Measurements from ENCODE around the gene CSF1R.

Gene CSF1R

DNA sequence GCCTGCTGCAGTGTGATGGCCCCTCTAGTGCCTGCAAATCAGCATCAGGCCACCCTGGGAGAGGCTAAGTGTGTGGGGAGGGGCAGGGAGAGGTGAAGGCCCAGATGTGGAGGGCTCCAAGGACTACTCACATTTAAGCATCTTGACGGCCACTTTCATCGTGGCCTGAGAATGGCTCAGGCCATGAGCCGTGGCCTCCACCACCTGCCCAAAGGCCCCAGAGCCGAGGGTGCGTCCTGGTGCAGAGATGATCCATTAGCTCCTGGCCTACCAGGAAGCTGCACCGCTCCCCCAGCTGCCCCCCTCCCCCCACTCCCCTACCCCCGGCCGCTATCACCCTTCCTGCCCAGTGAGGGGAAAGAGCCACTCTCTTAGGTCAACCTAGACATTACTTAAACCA is 38.2 kb upstream of the CSF1R start:
- TF ChIP-seq, protein P1, sequence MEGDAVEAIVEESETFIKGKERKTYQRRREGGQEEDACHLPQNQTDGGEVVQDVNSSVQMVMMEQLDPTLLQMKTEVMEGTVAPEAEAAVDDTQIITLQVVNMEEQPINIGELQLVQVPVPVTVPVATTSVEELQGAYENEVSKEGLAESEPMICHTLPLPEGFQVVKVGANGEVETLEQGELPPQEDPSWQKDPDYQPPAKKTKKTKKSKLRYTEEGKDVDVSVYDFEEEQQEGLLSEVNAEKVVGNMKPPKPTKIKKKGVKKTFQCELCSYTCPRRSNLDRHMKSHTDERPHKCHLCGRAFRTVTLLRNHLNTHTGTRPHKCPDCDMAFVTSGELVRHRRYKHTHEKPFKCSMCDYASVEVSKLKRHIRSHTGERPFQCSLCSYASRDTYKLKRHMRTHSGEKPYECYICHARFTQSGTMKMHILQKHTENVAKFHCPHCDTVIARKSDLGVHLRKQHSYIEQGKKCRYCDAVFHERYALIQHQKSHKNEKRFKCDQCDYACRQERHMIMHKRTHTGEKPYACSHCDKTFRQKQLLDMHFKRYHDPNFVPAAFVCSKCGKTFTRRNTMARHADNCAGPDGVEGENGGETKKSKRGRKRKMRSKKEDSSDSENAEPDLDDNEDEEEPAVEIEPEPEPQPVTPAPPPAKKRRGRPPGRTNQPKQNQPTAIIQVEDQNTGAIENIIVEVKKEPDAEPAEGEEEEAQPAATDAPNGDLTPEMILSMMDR (IDR thresholded peaks at IDR 0.05; ENCODE audit: extremely low read depth, missing control alignments) = no peak
- DNase-seq (ENCODE audit: low spot score) = no peak

- TF ChIP-seq, protein P1 (IDR thresholded peaks at IDR 0.05; ENCODE audit: extremely low read depth, missing control alignments) = no peak
- no peak for DNase-seq (ENCODE audit: low spot score)
Measured at GRCh38 chr5:150124111-150124557, 37.8 kb upstream of the CSF1R start.

- TF ChIP-seq, protein P1 (IDR thresholded peaks at IDR 0.05; ENCODE audit: extremely low read depth, missing control alignments) = no peak
- DNase-seq (ENCODE audit: low spot score) = no peak
Measured at GRCh38 chr5:150123542-150123941, 37.2 kb upstream of the CSF1R start.

GRCh38 chr5:150122536-150123481 is 36.5 kb upstream of the CSF1R start:
- DNase-seq (ENCODE audit: low spot score) = no peak
- TF ChIP-seq, protein P1 (IDR thresholded peaks at IDR 0.05; ENCODE audit: extremely low read depth, missing control alignments) = no peak

- peak; percentile 84 for DNase-seq (ENCODE audit: low spot score)
- TF ChIP-seq, protein P1 (IDR thresholded peaks at IDR 0.05; ENCODE audit: extremely low read depth, missing control alignments) = peak; percentile 39
Measured at GRCh38 chr5:150122158-150122510, 35.8 kb upstream of the CSF1R start.

DNA sequence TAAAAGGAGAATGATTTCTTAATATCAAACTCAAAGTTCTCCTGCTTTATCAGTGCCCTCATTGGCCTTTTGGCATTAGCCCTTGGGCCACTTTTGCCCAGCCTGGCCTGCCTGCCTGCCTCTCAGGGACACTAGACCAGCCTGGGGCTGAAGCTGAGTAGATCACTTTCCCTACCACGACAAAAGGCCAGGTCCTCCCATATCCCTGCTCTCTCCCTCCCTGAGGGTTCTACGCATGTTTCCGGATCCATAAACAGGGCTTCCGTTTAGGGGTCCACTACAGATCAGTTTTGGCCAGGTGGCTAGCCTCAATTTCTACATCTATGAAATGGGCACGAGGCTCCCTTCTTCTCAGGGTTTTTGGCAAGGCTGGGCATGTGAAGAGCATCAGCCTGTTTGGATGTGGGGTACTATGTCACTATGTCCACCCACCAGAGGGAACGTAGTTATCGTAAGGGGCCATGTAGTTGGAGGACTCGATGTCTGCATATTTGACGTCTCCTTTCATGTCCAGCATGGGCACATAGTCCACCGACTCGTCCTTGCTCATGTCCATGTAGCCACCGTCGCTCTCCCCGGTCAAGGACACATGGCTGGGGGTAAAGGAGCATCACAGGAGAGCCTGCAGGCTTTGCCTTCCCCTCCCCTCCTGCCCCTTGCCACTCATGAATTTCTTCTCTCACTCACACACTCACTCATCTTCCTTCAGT is 35.2 kb upstream of the CSF1R start:
- TF ChIP-seq, protein P1 (IDR thresholded peaks at IDR 0.05; ENCODE audit: extremely low read depth, missing control alignments) = no peak
- DNase-seq (ENCODE audit: low spot score) = no peak

Data from GM20000 (cell line).